Putamen (tissue), 1 donor: ENCODE results near the gene KLHL12.

ENCODE experiments used
- DNase-seq: peaks from one replicate; pipeline ENCODE4 v3.0.0-alpha.2; 2016; ENCODE audit warnings: low spot score

KLHL12 gene

DNA sequence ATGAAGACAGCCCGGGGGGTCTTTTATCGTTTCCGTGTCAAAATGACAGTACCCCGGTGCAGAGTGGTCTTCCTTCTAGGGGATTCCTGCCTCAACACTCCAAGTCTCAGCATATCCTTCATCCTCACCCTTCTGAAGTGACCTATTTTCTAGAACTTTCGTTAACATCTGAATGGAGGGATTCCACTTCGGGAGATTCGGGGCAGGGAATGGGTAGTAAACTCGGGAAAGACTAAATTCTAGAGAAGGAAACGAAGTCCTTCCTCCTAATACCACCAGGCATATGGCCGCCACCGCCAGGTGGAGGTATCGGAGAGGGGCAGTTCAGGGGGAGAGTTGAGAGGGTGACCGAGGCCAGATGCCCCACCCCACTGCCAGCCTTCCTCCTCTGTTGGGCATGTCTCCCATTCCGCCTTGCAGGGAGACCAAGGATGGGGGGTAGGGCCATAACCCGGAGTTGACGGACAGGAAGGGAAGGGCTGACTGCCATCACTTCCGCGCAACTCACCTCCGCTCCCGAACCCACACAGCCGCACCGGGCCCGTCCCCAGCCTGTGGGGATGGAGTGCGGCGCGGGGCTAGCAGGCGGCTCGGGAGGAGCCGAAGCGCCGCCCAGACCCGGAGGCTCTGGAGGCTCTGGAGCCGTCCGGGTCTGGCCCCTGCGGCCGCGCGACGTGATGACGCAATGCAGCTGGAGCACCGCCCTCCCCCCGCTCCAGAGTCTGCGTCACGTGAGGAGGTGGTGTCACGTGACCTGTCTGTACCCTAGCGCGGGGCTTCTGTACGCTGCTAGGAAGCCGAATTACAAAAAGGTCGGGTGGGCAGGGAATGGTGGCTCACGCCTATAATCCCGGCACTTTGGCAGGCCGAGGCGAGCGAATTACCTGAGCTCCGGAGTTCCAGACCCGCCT is at the start of gene KLHL12:
Gene KLHL12 (minus strand): TSS at position 654 of the 911 bp plus-strand sequence. CDS start 2,072 bp downstream, outside the sequence.
- DNase-seq = peak; percentile 95

DNA sequence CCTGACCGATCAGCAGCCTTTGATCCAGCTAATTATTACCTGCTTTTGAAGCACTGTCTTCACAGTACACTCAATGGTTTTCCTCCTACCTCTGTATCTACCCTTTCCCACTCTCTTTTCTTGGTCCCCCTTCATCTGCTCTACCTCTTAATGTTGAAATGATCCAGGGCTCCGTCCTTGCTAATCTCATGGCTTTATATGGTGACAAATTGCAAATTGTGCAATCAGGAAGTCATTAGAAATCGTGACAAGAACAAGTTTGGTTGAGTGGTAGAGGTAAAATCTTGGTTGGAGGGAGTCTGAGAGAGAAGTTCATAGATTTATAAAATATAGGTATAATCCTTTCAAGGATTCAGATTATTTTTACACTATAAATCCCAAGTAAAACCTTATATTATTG is 49.6 kb upstream of the KLHL12 start:
- no peak for DNase-seq

DNA sequence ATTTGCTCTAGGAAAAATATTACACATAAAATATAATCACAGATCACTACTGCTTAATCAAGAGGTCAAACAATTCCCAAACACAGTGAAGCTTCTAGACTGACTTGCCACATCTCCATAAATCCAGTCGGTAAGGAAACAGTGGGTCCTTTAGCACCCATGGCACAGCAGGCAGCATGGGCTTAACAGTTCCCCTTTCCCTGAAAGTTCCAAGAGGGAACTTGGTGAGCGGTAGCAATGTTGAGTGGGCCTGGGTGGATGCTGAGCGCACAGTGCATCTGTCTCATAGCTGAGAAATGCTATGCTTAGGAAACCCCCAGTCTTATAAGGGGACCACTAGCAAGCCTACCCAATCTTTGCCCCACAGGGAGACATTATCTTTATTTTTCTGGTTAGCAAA is 47.8 kb upstream of the KLHL12 start:
- DNase-seq = no peak

DNA sequence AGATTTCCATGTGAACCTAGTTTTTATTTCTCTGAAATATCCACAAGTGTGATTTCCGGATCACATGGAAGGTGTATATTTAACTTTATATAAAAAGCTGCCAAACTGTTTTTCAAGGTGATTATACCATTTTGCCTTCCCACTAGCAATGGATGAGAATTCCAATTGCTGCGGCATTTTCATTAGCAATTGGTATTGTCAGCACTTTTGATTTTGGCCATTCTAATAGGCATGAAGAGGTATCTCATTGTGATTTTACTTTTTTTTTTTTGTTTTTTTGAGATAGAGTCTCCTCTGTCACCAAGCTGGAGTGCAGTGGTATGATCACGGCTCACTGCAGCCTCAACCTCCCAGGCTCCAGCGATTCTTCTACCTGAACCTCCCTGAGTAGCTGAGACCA is 45.0 kb upstream of the KLHL12 start:
- DNase-seq = no peak

DNA sequence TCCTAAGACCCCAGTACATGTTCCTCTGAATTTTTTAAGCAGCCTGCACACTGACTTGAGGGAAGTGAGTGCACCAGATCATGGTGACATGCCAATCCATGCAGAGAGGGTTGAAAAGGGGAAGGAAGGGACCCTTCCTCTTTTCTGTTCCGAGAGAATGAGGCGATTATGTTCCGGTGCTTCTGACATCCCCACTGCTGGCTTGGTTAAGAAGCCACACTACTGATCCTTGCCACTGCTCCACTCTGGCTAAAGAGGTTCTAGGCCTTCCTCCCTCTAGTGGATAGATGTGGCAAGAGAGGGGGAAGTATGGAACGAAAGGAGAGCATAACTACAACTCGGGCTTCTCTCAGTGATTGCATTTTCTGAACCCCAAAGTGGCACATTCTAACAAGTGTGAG is 41.9 kb upstream of the KLHL12 start:
- DNase-seq = peak; percentile 68

DNA sequence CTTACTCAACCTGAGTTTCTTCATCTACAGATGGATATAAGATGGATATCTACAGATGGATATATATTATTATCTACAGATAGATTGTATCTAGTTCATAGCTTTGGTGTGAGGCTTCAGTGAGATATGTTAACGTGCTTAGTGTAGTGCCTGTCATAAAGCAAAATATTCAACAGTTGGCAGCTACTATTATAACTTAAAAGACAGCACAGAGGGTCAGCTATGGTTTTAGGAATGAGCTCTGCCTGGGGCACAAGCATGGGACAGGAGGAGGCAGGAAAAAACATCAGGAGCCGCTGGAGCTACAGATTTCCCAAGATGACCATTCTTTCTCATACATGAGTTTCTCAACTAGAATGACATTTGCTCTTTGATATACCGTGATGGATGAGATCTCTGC is 41.3 kb upstream of the KLHL12 start:
- no peak for DNase-seq

DNA sequence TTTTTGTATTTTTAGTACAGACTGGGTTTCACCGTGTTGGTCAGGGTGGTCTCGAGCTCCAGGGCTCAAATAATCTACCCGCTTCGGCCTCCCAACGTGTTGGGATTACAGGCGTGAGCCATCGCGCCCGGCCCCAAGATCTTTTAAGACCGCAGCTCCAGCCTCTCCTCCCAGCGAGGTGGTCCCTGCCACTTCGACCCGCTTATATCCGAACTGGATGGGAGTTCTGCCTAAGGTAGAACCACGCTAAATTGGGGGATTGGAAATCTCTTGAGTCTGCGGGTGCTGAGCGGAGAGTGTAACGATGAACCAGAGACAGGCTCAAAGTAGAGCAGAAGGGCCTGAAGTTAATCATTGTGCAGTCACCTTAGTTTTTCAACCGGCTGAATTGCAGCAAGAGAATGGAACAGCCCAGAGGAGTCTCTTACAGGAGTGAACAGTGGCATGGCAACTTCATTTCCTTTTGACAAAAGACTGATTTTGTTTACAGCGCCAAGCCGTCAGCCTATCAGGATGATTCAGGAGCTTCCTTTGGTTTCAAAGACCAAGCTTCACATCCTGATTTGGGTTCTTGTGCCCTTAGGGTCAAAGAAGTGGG is 40.7 kb upstream of the KLHL12 start:
- no peak for DNase-seq

DNA sequence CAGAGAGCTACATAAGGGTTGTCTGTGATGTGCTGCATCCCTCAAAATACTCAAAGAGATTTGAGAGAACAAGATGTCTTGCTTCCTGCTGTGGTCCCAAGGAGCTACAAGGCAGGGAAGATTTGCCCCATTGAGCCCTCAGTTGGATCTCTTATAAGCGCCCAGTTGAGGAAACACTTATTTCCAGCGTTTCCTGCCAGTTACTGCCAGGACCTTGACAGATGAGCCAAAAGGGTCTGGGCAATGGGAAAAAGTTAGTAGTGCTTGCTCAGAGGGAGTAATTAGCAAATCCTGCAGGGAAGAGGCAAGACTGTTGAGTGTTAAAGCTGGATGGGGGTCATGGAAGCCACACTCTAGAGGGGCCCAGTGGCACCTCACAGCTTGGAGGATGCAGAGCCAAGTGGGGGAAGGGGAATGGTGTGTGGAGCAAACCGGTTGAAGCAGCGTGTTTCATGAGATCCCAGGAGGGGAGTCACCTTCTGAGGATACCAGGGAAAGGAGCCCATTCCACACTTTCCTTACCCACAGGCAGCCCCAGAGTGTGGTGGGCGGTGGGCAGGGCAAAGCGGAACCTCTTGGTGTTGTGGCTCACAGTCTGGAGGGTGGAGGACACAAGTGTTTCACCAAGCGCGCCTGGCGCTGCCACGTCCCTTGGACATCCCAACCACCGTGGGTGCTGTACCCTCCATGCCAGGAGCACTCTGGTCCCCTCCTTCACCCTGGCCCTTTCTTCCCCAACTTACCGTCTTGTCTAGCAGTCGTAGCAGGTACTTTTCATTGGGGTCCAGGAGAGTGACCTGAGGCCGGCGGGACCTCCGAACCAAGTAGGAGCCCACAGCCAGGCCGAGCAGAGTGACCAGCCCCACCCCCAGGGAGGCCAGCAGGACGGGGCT is 39.2 kb upstream of the KLHL12 start:
- DNase-seq = no peak

DNA sequence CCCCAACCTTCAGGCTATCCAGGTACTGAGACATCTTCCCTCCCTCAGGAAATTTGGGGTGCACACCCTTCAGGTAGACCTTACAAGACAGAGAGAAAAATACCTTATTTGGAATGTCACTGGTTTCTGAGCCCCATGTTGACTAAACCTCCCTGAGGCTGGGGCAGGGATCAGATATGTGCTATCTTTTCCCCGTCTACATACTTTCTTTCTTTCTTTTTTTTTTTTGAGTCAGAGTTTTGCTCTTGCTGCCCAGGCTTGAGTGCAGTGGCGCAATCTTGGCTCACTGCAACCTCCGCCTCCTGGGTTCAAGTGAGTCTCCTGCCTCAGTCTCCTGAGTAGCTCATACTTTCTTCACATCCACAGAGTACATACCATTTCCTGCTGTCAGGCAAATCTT is 38.4 kb upstream of the KLHL12 start:
- DNase-seq = no peak

DNA sequence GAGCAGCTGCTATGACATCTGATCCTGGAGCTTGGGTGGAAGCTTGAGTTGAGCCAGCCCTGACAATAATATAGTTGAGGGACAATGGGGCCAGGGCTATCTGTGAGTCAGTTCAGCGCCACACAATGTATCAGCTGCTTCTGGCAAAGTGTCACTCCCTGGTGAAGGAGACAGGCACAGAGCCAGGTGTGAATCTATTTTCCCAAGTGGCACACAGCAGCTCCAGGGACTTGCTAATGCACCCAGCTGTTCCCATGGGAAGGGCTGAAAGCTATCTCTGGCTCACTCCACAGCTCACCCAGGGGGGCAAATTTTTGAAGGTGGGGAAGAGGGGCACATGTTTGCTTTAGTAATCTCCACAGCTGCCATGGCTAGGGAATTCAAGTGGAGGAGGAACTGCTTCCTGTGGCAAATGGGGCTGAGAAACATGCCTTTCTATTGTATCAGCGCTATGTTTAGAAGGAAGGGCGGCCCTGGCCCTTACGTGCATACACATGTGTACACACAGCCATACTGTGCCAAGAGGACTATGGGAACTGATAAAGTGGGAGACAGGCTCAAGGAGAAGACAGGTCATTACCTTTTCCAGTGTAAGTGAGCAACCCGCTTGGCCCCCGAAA is 37.9 kb upstream of the KLHL12 start:
- DNase-seq = no peak

DNA sequence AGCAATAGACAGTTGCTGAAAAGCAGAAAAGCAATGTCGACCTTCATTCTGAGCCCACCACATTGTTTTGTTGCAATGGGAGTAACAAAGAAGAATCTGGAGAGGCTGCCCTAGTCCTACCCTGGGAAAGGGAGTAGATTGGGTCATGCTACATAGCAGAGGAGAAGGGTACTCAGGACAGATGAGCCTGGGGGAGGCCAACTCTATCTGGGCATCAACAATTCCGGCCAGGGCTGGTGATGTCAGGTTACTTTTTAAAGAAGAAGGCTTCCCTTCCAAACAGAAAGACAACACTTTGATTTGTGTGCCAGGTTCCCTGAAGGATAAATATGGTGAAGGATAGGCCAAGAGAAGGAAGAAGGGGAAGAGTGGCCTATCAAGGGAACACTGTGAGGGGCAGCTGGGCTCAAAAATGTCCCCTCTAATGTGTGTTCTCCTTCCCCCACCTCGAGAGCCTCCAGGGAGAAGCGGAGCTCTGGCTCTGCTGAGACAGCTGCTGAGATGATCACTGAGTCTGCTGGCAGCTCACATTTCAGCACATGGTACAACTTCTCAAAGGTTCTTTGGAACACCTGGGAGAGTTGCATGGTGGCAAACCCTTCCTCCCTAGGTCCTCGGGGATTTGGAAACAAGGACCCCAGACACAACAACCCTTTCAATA is 34.3 kb upstream of the KLHL12 start:
- DNase-seq = no peak

DNA sequence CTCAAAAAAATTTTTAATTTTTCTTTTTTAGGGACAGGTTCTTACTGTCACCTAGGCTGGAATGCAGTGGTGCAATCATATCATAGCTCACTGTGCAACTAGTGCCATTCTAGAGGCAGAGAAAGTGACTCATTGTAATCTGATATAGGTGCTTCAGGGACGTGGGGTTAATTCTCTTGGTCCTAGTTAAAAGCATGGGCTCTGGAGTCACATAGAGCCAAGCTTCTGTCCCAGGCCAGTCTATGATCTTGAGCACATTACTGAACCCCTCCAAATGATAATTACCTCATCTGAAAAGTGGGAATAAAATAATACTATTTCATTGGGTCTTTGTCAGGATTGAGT is 32.2 kb upstream of the KLHL12 start:
- no peak for DNase-seq

DNA sequence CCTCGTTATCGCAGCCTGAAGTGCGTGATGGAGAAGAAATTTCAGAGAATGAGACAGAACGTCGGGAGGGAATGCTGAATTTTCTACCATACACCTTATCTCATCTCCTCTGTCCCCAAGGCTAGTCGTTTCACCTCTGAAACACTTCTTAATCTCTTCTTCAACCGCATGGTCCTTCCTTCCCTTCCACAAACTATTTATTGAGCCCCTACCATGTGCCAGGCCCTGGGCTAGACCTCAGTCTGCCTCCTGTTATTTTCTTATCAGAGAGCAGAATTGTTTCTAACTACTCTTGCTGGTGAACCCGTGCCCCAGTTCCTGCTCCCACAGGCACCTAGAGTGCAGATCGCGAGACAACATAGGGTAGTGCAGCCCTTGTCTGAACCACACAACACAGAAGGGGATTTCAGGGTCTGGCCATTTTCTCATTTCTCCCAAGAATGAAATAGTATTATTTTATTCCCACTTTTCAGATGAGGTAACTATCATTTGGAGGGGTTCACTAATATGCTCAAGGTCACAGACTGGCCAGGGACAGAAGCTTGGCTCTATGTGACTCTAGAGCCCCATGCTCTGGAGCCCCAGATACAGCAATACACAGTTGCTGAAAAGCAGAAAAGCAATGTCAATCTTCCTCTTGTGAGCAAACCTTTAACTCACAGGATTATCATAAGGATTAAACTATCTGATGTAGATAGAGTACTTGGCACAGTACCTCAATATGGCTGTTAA is 31.7 kb upstream of the KLHL12 start:
- DNase-seq = no peak

DNA sequence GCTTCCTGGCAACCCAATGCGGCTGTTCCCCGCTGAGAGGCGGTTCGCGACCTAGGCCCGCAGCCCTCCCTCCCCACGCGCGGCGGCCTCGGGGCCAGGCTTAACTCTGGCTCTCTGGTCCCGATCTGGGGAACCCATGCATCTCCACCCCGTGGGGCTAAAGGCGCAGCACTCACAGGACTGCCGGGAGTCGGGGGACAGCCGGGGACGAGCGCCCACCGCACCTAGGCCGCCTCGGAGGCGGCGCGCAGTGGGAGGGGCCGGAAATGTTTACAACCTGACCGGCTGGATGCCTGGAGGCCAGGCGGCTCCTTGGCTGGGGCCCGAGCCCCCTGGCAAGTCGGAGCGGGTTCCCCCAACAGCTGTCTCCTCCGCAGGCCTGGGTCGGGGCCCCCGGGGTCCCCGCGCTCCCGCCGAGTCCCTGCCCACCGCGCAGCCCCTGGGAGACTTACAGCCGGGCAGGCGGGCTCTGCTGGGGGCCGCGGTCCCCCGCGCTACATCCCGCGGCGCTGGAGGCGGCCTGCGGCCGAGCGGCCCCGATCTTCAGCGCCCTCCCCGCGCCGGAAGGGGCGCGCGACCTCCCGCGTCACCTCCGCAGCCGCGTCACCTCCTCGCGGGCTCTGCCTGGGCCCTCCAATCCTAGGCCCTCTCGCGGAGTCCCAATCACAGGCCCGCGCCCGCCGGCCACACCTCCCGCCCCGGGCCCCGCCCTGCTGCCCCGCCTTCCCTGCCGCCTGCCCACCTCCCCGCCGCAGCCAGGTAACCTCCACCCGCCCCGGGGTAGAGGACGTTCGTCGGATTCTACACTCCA is 30.9 kb upstream of the KLHL12 start, which contains the start of gene ADIPOR1:
Gene ADIPOR1 (minus strand): TSS at position 580 of the 811 bp plus-strand sequence. CDS start 7,242 bp downstream, outside the sequence.
- peak; percentile 91 for DNase-seq

DNA sequence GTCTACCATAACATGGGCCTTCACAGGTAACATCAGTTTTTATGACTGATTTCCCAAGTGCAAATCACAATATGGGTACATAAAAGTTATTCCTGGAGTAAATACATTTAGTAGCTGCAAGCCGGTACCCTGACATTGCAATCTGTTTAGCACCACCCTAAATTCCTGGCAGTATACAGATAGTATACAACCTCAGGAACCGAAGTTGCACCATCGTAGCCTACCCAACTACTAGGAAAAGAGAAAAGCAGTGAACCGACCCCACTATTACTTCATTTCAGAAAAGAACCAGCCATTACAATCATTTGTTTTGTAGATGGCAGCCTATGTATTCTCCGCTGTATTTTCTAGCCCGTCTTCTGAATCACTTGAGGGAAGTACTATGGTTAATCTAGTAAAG is 29.9 kb upstream of the KLHL12 start:
- DNase-seq = no peak

DNA sequence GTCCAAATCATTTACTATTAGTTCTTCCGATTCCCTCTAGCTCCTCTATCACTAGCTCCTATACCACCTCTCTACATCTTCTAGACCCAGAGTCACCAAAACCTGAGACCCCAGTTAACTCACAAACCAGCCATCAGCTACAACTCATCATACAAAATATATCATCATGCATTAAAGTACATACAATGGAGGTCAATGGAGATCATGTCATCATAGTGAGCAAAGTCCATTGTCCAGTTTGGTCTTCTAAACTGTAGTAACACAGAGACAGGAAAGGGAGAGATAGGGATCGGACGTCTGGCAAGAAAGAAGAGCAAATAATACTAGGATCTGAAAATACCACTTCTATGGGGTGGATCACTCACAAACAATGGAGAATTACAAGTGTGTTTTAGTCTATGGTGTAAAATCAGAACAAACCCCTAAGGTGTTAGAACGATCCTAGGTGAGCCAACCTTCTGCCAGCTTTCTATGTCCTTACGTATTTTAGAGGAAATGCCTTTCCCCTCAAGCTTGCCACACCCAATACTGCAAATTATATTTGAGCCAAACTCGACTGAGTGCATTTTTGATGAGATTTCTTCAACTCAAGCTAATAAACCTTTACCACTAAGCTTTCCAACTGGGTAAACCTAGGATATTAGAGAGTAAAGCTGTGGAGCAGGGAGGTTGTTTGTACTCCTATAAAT is 27.2 kb upstream of the KLHL12 start:
- no peak for DNase-seq

DNA sequence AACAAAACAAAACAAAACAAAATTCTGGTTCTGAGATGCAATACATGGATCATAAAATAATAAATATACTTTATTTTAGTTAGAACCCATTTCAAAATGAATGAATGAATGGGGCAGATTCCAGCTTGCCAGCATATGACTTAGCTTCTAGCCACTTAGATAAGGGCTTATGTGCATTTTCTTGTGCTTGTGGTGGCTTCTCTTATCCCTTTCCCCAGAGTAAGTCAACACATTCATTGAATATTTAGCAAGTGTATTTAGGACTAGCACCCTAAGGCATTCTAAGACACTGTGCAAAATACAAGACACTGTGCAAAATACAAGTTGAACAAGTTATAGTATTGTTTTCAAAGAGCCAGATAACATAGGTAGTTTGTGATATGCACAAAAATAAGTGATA is 26.4 kb upstream of the KLHL12 start:
- no peak for DNase-seq

DNA sequence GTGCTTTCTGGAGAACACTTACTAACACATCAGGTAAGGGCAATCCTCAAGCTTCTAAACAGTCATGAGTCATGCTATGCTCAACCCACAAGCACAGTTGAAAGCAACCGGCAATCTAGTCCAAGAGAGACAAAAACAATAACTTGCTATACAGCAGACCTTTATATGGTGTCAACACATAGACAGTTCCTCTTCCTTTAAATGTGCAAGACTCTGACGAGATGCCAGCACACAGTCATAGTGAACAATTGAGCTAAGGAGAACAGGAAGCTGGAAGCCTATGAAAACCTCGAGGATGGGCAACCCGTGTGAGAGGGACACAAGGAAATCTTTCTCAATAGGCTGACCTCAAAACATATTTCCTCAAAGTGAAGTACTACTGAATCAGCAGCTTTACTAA is 25.8 kb upstream of the KLHL12 start:
- no peak for DNase-seq

DNA sequence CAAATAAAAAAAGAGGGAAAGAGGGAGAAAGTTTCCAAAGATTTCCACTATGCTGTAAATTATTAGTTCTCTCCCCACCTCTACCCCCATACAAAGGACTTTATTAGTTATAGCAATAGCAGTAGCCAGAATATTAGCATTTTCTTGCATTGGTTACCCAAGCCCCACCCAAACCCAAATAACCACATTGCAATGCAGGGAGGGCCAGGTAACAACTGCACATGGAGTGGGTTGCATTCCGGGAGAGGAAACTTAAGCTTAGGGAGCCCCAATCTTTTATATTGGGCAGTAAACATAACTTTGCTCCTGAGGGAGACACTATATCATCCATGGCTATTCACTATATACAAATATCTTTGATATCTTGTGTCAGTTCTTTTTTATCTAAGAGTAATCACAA is 25.1 kb upstream of the KLHL12 start:
- no peak for DNase-seq
